ENCODE data around the gene SLC47A2.

Gene SLC47A2

DNA sequence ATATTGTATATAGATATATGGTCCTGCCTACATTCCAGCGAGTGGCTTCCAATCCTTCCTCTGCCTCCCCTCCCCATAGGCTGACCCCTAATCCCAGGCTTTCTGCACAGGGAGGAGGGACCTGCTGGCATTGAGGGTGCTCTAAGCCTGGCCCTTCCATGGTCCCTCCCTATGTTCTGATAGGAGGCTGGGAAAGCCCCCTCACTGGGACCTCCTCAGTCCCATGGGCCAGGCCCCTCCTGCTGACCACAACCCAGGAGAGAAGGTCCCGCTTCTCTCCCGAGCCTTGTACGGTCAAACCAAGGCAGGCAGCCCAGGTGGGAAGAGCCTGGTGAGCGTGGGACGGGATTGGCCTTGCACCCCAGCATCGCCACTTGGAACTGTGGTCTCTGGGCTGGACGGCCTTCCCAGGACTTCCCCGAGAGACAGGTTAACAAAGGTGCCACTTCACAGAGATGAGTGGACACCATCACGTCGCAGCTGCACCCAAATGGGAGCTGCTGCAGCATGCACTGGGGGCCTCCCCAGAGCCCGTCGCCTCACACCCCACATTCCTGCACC, 30.9 kb upstream of the SLC47A2 start:
- DNase-seq (ENCODE audit: low spot score), result no peak

DNA sequence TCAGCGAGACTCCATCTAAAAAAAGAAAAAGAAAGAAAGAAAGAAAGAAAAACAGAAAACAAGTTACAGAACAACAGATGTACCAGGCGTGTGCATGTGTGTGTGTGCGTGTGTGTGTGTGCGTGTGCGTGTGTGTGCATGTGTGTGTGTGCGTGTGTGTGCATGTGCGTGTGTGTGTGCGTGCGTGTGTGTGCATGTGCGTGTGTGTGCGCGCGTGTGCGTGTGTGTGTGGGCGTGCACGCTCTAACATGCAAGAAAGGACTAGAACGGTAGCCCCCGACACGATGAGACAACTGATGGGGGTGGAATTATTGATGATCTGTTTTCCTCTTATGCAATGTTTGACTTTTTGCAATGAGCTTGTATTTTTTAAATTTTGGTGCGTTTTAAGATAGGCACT, 30.1 kb upstream of the SLC47A2 start:
- no peak for DNase-seq (ENCODE audit: low spot score)

DNA sequence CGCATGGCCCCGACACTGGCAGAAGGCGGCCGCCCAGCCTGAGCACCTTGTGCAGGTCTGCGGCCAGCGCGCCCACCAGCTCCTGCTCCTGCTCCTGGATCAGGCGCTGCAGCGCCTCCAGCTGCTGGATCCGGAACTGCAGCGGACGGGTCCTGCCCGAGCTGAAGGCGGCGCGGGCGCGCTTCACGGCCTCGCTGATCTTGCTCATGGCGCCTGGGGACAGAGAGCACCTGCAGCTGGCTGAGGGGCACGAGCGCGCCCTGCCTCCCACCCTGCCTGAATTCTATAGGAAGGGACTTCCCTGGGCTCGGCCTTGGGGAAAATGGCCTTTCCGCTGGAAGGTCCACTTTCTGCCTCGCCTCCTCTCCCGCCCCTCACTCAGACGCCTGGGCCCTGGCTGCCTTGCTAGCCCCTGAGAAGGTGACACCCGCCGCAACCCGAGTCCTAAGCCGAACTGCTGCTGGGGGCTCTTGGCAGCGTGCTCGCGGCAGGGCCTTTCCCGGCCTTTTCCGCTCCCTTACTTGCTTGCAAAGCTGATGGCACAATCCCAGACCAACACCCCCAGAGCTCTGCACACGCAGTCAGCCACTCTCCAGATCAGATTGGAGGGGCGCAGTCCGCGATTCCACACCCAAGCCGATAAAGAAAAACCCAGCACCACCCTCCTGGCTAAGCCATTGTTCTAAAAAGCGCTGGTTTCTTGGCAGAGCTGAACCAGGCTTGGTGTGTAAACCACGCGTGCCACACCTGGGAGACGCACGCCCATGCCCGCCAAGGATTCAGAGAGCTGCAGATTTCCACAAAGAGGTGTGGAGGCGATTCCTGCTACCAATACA, 28.8 kb upstream of the SLC47A2 start:
- DNase-seq (ENCODE audit: low spot score), result peak; percentile 46

DNA sequence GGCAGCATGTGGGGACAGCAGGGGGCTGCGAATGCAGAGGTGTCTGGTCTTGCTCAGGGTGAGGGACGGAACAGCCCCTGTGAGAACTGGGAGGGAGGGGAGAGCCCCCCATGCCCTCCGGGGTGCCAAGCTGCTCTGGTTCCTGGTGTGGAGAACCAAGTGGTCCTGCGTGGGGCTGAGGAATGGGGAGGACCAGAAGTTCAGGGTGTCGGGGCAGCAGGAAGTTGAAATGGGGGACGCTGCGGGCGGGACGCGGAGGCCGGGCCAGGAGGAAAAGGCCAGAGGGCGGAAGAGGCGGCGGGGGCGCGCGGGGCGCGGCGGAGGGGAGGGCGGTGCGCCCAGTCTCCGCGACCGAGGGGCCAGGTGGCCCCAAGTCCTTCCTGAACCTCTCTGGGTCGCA, 28.1 kb upstream of the SLC47A2 start:
- DNase-seq (ENCODE audit: low spot score), result no peak

DNA sequence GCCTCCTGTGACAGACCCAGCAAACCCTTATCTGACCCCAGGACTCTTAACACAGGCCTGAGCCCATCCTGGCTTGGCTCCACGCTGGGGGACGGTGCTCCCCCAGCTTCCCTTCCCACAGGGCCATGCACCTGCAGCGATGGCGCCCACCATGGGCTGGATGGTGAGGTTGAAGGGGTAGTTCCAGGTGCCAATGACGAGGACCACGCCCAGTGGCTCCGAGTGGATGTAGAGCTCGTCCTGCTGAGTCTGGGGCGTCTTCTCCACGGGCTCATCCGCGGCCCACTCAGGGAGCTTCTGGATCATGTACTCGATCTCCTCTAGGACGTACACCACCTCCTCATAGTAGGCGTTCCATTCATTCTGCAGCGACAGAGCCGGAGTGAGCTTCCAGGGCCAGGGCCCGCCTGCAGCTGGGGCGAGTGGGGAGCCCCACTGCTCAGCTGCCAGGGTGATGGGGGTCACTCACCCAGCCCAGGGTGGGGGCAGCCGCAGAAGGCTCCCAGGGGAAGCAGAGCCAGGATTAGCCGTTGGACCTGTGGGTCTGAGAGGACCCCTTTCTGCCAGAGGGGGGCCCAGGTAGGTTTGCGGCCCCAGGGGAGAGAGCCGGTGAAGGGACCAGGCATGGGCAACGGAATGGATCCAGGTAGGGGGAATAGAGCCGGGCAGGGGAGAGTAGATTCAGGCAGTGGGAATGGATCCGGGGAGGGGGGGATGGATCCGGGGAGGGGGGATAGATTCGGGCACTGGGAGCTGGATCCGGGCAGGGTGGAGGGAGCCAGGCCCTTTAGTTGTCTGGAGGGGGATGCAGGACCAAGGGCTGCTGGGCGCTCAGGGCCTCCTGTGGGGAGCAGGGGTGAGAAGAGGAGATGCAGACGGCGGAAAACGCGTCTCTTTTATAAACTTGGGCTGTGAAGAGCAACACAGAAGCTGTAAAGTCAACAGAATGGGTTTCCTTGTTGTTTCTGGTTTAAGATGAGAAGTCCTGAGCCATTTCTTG, 27.0 kb upstream of the SLC47A2 start:
- no peak for DNase-seq (ENCODE audit: low spot score)

DNA sequence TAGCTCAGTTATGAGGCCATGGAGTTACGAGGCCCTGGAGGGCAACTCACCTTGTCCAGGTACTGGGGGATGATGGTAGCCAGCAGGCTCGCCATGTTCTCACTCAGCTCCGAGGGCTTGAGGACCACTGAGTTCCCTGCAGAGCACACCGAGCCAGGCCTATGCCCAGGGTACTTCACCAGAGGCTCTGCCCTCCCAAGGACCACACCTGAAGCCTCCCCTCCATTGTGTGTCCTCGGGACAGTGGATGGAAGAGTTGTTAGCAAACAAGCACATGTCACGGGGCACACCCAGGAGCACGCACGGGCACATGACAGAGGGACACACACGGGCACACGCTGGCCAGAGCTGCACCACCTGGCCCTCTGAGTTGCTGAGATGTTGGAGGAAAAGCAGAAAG, 26.1 kb upstream of the SLC47A2 start:
- DNase-seq (ENCODE audit: low spot score), result no peak

DNA sequence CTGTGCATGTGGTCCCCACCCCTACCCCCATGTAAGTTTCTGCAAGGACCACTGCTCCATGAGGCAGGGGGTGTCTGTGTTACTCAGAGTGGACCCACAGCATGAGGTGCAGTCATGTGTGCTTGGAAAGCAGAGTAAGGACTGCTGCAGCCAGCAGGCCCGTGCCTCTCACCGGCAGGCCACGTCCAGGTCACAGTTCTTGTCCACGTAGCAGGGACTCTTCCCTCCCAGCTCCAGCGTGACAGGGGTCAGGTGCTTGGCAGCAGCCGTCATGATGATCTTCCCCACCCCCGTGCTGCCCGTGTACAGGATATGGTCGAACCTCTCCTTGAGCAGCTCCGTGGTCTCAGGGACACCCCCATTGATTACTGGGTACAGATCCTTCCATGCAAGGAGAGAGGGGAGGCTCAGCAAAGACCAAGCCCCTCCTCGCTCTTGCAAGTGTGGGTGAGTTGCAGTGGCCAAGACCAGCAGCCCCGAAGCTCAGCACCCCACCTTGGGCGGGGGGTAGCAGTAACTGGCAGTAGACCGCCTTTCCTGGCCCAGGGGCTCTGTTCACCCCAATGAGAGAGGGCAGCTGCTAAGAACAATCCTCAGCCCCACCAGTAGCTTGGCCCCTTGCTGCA, 25.6 kb upstream of the SLC47A2 start:
- no peak for DNase-seq (ENCODE audit: low spot score)

DNA sequence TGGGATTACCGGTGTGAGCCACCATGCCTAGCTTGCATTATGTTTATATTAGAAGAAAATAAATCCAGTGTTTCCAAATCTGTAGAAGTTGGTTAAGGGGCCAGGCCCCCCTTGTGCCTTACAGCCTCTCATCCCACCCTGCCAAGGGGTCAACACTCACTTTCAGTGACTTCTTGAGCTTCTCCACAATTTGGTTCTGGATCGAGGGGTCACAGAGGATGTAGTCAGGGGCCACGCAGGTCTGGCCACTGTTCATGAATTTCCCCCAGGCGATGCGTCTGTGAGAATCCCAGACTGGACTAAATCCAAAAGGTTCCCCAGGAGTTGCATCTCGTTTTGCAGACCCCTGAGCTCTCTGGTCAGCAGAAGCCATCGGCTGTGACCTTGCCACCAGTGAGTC, 24.5 kb upstream of the SLC47A2 start:
- DNase-seq (ENCODE audit: low spot score), result no peak

DNA sequence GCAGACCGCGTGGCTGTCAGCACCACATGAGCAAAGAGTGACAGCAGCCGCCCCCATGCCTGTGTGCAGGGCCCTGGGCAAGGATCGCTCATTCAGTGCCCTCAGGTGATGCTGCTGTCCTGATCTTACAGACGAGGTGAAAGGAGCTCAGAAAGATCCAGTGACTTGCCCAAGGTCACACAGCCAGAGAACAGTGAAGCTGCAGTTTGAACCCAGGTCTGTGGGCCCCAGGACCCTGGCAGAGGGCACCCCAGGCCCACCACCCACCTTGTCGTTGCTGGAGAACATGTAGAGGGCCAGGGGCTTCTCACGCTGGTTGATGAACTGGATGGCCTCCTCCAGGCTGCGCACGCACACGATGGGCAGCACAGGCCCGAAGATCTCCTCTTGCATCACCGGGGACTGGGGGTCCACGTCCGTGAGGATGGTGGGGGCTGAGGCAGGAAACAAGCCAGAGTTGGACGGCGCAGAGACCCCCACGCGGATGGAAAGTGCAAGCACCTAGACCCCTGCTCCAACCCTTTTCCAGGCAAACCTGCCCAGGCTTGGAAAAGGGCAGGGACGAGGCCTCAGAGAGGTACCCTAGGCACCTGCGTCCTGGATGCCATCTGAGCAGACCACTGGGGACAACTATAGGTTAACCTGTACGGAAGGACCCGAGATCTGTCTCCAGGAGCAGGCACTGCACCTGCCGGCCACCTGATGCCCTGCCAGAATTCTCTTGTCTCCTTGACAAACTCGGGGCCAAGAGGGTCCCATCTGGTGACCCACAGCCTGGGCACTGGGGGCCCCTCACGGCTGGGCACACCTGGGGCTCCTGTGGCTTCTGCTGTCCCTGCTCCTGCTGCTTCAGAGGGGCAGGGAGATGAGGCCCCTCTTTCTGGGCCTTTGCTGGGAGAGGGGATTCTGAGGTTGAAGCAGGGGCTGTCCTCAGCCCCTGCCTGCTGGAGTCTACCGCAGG, 23.1 kb upstream of the SLC47A2 start:
- DNase-seq (ENCODE audit: low spot score), result no peak

DNA sequence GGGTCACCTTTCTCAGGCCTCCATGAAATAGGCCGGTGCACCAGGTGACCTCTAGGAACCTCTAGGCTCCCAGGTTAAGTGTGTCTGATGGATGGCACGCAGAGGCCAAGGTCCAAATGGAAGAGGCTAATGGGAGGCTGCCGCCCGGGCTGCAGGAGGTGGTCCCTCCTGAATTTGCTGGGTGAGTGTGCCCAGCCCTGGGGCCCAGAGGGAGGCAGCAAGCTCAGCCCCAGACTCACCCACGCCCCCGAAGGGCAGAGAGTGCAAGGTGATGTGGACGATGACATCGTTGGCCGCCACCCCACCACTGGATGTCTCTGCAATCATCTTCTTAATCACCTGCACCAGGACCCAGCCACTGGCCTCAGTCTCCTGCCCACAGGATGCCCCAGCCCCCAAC, 22.4 kb upstream of the SLC47A2 start:
- no peak for DNase-seq (ENCODE audit: low spot score)

DNA sequence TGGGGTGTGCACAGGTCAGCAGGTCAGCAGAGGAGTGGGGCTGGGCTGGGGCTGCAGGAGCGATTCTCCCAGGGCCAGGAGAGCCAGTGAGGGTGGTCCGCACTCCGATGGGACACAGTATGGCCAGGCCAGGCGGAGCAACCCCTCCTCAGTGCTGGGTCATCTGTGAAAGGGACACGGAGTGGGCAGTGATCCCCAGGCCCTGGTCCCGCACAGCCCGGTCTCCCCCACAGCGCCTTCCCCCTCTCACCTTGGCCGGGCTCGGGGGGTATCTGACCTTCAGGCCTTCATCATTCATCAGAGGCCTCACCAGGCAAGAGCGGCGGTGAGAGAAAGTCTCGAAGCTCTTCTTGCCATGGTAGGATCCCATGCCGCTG, 21.7 kb upstream of the SLC47A2 start:
- no peak for DNase-seq (ENCODE audit: low spot score)

DNA sequence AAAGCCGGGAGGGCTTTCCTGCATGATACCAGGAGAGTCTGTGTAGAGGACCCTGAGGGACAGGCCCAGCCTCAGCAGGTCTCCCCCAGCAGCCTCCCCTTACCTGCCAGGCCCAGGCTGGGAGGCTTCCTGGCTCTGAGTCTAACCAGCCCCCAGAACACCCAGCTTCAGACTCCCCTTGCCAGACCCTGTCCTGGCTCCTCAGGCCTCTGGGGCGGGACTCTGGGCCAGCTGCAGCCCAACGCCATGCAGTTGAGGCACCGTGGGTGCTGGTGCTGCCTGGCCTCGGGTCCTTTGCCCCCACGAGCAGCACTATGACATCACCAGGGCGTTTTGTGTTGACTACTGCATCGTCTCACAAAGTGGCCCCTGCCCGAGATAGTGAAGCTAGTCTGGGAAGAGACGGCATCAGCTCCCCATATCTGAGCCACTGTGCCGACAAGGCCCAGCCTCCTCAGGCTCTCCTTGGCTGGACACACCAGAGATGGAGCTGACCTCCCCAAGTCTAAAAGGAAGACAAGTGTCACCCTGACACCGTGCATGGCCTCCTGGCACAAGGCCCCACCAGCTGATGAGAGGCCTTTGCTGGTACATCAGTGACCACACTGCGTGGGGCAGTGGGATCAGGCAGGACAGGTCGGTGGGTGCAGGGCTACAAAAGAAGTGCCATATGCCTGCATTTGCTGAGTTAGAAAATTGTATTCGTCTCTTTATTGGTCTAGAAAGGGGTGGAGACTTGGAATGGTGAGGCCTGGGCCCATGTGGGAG, 21.1 kb upstream of the SLC47A2 start:
- DNase-seq (ENCODE audit: low spot score), result no peak

DNA sequence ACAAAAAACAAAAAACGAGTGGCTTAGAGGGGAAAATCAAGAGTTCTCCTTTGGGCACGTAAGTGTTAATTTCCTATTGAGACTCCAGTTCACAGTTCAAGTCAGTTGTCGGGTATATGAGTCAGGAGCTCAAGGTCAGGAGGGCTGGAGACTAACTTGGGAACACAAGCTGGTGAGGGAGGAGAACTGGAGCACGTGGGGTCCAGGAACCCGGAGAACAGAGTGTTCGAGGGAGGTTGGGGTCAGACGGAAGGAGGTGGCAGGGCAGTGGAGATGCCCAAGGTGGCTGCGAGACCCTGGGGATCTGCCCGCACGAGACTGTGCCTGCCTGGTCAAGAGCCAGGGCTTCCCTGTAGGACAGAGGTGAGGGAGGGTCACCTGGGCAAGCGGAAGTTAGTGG, 19.7 kb upstream of the SLC47A2 start:
- DNase-seq (ENCODE audit: low spot score), result no peak

DNA sequence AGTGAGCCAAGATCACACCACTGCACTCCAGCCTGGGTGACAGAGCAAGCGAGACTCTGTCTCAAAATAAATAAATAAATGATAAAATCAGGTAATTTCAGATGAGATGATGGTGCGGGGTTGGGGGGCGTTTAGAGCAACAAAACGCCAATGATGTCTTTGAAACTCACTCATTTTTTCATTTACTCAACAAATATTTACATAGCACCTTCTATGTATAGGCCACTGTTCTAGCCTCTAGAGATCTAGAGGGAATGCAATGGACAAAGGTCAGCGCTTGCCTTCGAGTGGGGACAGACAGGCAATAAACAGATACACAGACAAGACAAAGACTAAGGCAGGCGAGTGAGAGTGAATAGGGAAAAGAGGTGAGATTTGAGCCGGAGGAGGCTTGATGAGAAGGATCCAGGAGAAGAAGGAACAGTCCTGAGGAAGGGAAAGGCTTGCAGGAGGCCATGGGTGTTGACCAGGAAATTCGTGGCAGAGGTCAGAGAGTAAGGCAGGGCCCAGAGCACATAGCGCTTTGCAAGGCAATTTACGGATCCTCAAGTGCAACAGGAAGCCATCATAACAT, 17.7 kb upstream of the SLC47A2 start:
- DNase-seq (ENCODE audit: low spot score), result no peak

DNA sequence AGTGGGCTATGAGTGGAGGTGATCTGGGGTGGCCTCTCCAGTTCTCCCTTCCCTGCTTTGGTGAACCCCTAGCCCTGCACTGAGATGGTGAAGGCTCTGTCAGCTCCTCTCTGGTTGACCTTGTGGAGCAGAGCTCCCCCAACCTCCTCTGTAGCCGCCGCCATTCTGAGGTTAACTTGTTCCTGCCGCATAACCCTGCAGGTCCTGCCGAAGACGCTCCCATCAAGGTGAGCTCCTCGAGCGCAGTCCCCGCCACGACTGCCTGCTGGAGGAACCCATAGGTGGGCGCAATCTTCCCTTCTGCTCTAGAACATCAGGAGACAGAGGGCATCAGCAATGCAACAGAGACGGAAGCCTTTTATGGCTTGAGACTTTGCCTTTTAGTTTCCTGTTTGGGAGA, 15.2 kb upstream of the SLC47A2 start:
- DNase-seq (ENCODE audit: low spot score), result no peak

DNA sequence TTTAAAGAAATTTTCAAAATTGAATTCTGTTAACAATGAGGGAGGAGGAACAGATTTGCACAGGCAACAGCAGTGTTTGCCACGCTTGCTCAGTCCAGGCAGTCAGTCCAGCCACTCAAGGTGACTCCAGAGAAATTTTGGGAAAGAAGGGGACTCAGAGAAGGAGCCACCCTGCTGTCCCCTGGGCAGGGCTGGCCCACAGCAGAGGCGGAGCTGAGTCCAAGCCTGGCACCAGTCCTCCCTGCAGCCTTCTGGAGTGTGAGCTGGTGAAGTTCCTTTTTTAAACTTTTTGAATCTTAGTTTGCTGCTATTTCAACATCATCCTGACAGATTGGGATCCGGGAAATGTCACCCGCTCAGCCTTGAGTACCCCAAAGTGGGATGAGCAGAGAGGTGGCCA, 14.5 kb upstream of the SLC47A2 start:
- DNase-seq (ENCODE audit: low spot score), result no peak

DNA sequence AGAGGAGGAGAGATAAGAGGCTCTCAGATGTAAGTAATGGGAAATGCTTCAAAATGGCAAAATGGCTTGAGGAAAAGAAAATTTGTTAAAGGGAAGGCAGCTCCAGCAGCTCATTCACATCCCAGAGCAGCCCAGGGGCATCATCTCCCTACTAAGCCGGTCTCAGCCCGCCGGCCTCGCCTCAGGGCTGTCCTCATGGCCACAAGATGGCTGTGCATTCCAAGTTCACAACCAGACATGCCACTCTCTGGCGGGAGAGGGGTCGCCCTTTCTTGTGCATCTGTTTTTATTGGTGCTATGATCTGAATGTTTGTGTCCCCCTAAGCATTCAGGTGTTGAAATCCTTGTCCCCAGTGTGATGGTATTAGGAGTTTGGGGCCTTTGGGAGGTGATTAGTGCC, 13.5 kb upstream of the SLC47A2 start:
- DNase-seq (ENCODE audit: low spot score), result no peak

DNA sequence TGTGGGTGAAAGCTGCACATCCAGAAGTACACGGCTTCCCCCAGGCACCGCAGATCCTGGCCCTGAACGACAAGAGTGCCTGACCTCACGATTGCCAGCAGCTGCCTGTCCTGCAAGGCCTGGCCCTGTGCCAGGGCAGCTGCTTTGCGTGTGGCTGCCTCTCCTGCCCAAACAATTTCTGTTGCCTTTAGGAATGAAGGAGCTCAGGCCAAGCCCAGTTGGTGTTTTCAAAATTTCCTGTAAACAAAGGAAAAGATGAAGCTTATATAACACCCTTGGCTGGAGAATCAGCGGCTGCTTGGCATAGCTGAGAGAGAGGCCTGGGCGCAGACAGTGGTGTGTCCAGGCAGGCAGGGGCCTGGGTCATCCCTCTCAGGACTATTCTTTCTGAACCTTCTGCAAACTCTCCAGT, 11.7 kb upstream of the SLC47A2 start:
- no peak for DNase-seq (ENCODE audit: low spot score)

DNA sequence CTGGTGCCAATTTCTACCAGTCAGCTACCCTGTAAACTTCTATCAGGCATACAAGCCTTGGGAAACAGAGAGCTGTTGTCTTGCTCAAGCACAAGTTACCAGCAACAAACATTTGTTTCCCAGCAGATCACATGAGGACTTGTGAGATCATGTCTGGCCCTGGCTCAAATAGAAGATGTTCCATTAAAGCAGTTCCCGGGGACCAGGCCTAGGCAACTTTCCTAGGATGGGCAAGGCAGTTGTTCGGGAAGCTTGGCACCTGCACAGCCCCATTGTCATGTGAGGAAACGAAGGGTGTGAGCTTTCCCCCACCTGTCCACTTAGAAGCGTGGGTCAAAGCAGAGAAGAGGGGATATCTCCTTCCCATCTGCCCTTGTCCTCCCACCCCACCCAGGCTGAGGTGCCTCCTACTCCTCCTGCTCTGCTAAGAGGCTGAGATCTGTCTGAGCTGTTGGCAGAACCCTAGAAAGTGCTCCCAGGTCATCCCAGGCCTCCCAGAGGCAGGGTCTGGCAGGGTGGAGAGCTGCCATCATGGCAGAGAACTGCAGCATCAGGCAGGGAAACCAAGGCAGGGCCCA, 11.2 kb upstream of the SLC47A2 start:
- DNase-seq (ENCODE audit: low spot score), result peak; percentile 67
